HCT116 (cell line): ENCODE measurements around the gene SORL1.

Experiments
- EZH2 ChIP-seq: fragments of 200-600 bp; sonication (generic); IDR thresholded peaks from 2 replicates; pipeline ENCODE4 v1.6.1; 2017; ENCODE audit warnings: antibody characterized with exemption, mixed run types
- POLR2A ChIP-seq: IDR thresholded peaks from 2 replicates; pipeline ENCODE4 v1.7.0; 2011; ENCODE audit warnings: borderline replicate concordance; ENCODE audit not compliant: insufficient read depth, insufficient read length; ENCODE audit errors: extremely low read depth
- TCF7L2 ChIP-seq: IDR thresholded peaks from 2 replicates; pipeline ENCODE4 v1.7.0; 2011; ENCODE audit warnings: borderline replicate concordance, inconsistent platforms; ENCODE audit not compliant: insufficient read depth, insufficient read length; ENCODE audit errors: extremely low read depth
- TF ChIP-seq, protein P1 (sequence below), 3 experiments: fragments of 200-600 bp in 1 of 3; sonication (generic) in 1 of 3; IDR thresholded peaks in 2 of 3; conservative IDR thresholded peaks in 1 of 3; 2 replicates each; pipeline ENCODE4 v1.5.1; 2012 to 2017; ENCODE audit warnings: low read depth in 2 of 3, low read length in 2 of 3, antibody characterized with exemption in 1 of 3, borderline replicate concordance in 1 of 3, control low read depth in 1 of 3, mild to moderate bottlenecking in 1 of 3, mixed read lengths in 1 of 3, mixed run types in 1 of 3, moderate library complexity in 1 of 3; ENCODE audit not compliant: insufficient read depth in 1 of 3
- TF ChIP-seq, protein P2 (sequence below): IDR thresholded peaks from 2 replicates; pipeline ENCODE4 v1.6.1; 2012; ENCODE audit warnings: low read depth

DNA sequence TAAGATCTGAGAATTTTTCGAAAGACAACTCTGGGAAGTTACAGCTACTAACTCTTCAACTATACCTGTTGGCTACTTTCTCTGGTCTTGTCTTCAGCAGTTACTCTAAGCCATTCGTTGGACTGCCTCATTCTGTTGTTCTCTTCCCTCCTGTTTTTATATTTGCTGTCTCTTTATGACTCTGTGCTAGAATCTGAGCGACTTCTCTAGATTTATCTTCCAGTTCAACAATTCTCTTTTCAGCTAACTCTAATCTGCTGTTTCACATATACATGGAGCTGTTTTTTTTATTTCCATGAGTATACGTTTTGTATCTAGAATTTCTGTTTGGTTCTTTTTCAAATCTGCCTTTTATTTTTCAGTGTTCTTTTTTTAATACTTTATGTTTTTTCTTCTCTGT is 128.0 kb downstream of the SORL1 start:
- no peak for TF ChIP-seq EZH2
- TF ChIP-seq TCF7L2, result no peak
- TF ChIP-seq, protein P1, sequence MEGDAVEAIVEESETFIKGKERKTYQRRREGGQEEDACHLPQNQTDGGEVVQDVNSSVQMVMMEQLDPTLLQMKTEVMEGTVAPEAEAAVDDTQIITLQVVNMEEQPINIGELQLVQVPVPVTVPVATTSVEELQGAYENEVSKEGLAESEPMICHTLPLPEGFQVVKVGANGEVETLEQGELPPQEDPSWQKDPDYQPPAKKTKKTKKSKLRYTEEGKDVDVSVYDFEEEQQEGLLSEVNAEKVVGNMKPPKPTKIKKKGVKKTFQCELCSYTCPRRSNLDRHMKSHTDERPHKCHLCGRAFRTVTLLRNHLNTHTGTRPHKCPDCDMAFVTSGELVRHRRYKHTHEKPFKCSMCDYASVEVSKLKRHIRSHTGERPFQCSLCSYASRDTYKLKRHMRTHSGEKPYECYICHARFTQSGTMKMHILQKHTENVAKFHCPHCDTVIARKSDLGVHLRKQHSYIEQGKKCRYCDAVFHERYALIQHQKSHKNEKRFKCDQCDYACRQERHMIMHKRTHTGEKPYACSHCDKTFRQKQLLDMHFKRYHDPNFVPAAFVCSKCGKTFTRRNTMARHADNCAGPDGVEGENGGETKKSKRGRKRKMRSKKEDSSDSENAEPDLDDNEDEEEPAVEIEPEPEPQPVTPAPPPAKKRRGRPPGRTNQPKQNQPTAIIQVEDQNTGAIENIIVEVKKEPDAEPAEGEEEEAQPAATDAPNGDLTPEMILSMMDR (IDR thresholded peaks at IDR 0.05 in 2 of 3, conservative IDR thresholded peaks at IDR 0.05 in 1 of 3; ENCODE audit: borderline replicate concordance in 1 of 3, insufficient read depth in 1 of 3, low read depth in 2 of 3, low read length in 2 of 3), result no peak
- no peak for TF ChIP-seq POLR2A
- TF ChIP-seq, protein P2, sequence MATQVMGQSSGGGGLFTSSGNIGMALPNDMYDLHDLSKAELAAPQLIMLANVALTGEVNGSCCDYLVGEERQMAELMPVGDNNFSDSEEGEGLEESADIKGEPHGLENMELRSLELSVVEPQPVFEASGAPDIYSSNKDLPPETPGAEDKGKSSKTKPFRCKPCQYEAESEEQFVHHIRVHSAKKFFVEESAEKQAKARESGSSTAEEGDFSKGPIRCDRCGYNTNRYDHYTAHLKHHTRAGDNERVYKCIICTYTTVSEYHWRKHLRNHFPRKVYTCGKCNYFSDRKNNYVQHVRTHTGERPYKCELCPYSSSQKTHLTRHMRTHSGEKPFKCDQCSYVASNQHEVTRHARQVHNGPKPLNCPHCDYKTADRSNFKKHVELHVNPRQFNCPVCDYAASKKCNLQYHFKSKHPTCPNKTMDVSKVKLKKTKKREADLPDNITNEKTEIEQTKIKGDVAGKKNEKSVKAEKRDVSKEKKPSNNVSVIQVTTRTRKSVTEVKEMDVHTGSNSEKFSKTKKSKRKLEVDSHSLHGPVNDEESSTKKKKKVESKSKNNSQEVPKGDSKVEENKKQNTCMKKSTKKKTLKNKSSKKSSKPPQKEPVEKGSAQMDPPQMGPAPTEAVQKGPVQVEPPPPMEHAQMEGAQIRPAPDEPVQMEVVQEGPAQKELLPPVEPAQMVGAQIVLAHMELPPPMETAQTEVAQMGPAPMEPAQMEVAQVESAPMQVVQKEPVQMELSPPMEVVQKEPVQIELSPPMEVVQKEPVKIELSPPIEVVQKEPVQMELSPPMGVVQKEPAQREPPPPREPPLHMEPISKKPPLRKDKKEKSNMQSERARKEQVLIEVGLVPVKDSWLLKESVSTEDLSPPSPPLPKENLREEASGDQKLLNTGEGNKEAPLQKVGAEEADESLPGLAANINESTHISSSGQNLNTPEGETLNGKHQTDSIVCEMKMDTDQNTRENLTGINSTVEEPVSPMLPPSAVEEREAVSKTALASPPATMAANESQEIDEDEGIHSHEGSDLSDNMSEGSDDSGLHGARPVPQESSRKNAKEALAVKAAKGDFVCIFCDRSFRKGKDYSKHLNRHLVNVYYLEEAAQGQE, result no peak
